Liver (tissue), 9 donors: ENCODE measurements around the gene FNDC10. TPM values are rescaled to one million over a fixed set of nuclear protein-coding genes. Genes with fewer than 3 reads are reported as not detected.

Experiments used
- DNase-seq: peaks from one replicate; pipeline ENCODE4 v3.0.0-alpha.2; 2017; ENCODE audit warnings: low spot score
- H3K27ac ChIP-seq, 2 donors: one replicate each; pipeline ENCODE4 v1.7.0; 2013; ENCODE audit warnings: inconsistent platforms in 2 of 2, low read length in 2 of 2, control low read depth in 1 of 2, low read depth in 1 of 2, mild to moderate bottlenecking in 1 of 2
- H3K27me3 ChIP-seq, 4 donors: one replicate each; pipeline versions ENCODE4 v1.6.1 to v1.7.0; 2013; ENCODE audit warnings: low read length in 3 of 4, inconsistent platforms in 1 of 4, mild to moderate bottlenecking in 1 of 4, moderate library complexity in 1 of 4; ENCODE audit not compliant: control insufficient read depth in 4 of 4, insufficient read depth in 4 of 4
- H3K36me3 ChIP-seq, 4 donors: one replicate each; pipeline versions ENCODE4 v1.6.1 to v1.7.0; 2013; ENCODE audit warnings: low read length in 3 of 4, mild to moderate bottlenecking in 3 of 4, low read depth in 1 of 4, moderate library complexity in 1 of 4; ENCODE audit not compliant: control insufficient read depth in 4 of 4, insufficient read depth in 3 of 4
- H3K4me1 ChIP-seq, 4 donors: one replicate each; pipeline versions ENCODE4 v1.6.1 to v1.7.0; 2013; ENCODE audit warnings: low read length in 3 of 4, mild to moderate bottlenecking in 3 of 4, moderate library complexity in 1 of 4; ENCODE audit not compliant: control insufficient read depth in 4 of 4, insufficient read depth in 4 of 4
- H3K4me3 ChIP-seq, 3 donors: one replicate each; pipeline versions ENCODE4 v1.6.1 to v1.7.0; 2013; ENCODE audit warnings: low read length in 3 of 3, control low read depth in 1 of 3, low read depth in 1 of 3, mild to moderate bottlenecking in 1 of 3
- H3K9ac ChIP-seq, 2 donors: one replicate each; pipeline ENCODE4 v1.7.0; 2013; ENCODE audit warnings: low read length in 2 of 2, mild to moderate bottlenecking in 2 of 2, moderate library complexity in 2 of 2, control low read depth in 1 of 2, low read depth in 1 of 2
- H3K9me3 ChIP-seq, 4 donors: one replicate each; pipeline versions ENCODE4 v1.6.1 to v1.7.0; 2013; ENCODE audit warnings: low read length in 3 of 4; ENCODE audit not compliant: control insufficient read depth in 4 of 4
- ATF3 ChIP-seq: IDR thresholded peaks from 2 replicates; pipeline ENCODE4 v1.6.1; 2016; ENCODE audit warnings: antibody characterized with exemption
- EGR1 ChIP-seq, 2 donors: IDR thresholded peaks; 2 replicates each; pipeline ENCODE4 v1.6.1; 2016 to 2018; ENCODE audit warnings: antibody characterized with exemption in 2 of 2, low read depth in 2 of 2
- FOXA1 ChIP-seq: IDR thresholded peaks from 2 replicates; pipeline ENCODE4 v1.6.1; 2016; ENCODE audit warnings: antibody characterized with exemption
- FOXA2 ChIP-seq: IDR thresholded peaks from 2 replicates; pipeline ENCODE4 v1.6.1; 2016; ENCODE audit warnings: antibody characterized with exemption
- GABPA ChIP-seq, 2 donors: IDR thresholded peaks in 1 of 2; conservative IDR thresholded peaks in 1 of 2; 2 replicates each; pipeline ENCODE4 v1.6.1; 2016; ENCODE audit warnings: antibody characterized with exemption in 2 of 2, mild to moderate bottlenecking in 1 of 2, moderate library complexity in 1 of 2
- HNF4A ChIP-seq, 2 donors: conservative IDR thresholded peaks; 2 replicates each; pipeline ENCODE4 v1.6.1; 2016; ENCODE audit warnings: antibody characterized with exemption in 2 of 2, mild to moderate bottlenecking in 2 of 2
- HNF4G ChIP-seq: IDR thresholded peaks from 2 replicates; pipeline ENCODE4 v1.6.1; 2016; ENCODE audit warnings: antibody characterized with exemption
- JUND ChIP-seq, 2 donors: IDR thresholded peaks; 2 replicates each; pipeline ENCODE4 v1.6.1; 2016; ENCODE audit warnings: antibody characterized with exemption in 2 of 2
- NR2F2 ChIP-seq: IDR thresholded peaks from 2 replicates; pipeline ENCODE4 v1.6.1; 2016; ENCODE audit warnings: antibody characterized with exemption
- RAD21 ChIP-seq, 2 donors: IDR thresholded peaks; 2 replicates each; pipeline ENCODE4 v1.6.1; 2016; ENCODE audit warnings: antibody characterized with exemption in 2 of 2, mild to moderate bottlenecking in 2 of 2
- RXRA ChIP-seq, 2 donors: IDR thresholded peaks; 2 replicates each; pipeline ENCODE4 v1.6.1; 2017 to 2018; ENCODE audit warnings: antibody characterized with exemption in 2 of 2, mild to moderate bottlenecking in 1 of 2
- SP1 ChIP-seq: IDR thresholded peaks from 2 replicates; pipeline ENCODE4 v1.6.1; 2018; ENCODE audit warnings: antibody characterized with exemption, mild to moderate bottlenecking
- TAF1 ChIP-seq: conservative IDR thresholded peaks from 2 replicates; pipeline ENCODE4 v1.6.1; 2016; ENCODE audit warnings: antibody characterized with exemption, mild to moderate bottlenecking
- YY1 ChIP-seq: IDR thresholded peaks from 2 replicates; pipeline ENCODE4 v1.6.1; 2016; ENCODE audit warnings: antibody characterized with exemption, mild to moderate bottlenecking
- WGBS: extraction: QIAGEN DNeasy Blood & Tissue Kit; methylation state at CpG from one replicate; pipeline ENCODE4 v1.1.7; 2013; 5-methylcytosine and 5-hydroxymethylcytosine counted together
- polyA plus RNA-seq, 2 donors: library from polyadenylated mRNA; stranded (reverse) in 1 of 2; unstranded in 1 of 2; fragments of 200-250 nt in 1 of 2; fragments of >200 nt in 1 of 2; fragmentation: Nextera tagmentation in 1 of 2; extraction: Ambion mirVana in 1 of 2; gene quantifications; one replicate each; pipeline versions ENCODE4 v1.2.1 to v1.2.3, GENCODE V29; 2013 to 2015
- total RNA-seq, 2 donors: library from RNA; depleted of rRNA; stranded (reverse); fragments of >200 nt; gene quantifications; one replicate each; pipeline ENCODE4 v1.2.3, GENCODE V29; 2014
- TF ChIP-seq, protein P1 (sequence below): IDR thresholded peaks from 2 replicates; pipeline ENCODE4 v1.6.1; 2016; ENCODE audit warnings: antibody characterized with exemption
- TF ChIP-seq, protein P2 (sequence below): IDR thresholded peaks from 2 replicates; pipeline ENCODE4 v1.6.1; 2016; ENCODE audit warnings: antibody characterized with exemption, mild to moderate bottlenecking
- TF ChIP-seq, protein P3 (sequence below): fragments of 150-350 bp; IDR thresholded peaks from 2 replicates; pipeline ENCODE4 v1.5.1; 2017; ENCODE audit warnings: improper control_type of control experiment, low read depth, low read length; ENCODE audit not compliant: missing input control
- TF ChIP-seq, protein P4 (sequence below): IDR thresholded peaks from 2 replicates; pipeline ENCODE4 v1.6.1; 2016; ENCODE audit warnings: antibody characterized with exemption
- donor health status: healthy.
- donor health status: healthy.
- donor health status: healthy.
- donor health status: healthy.
- donor health status: healthy.

Gene FNDC10
- total and polyA plus RNA-seq, 4 donors: 0.08 to 0.58 (median 0.25) TPM

GRCh38 chr1:1615256-1616044, 15.5 kb upstream of the FNDC10 start, which contains the start of gene MIB2:
Gene MIB2, plus strand, starts transcription at chr1:1615500. Its CDS starts 7,953 bp downstream, at chr1:1623453.
- DNase-seq: peak; percentile 97
- Histone ChIP-seq H3K9ac (peak within 1 kb of the TSS; percentile 63 to 95), H3K4me1 (peaks cover 11 to 63% (median 52%) of the 10 kb centered on the region in 4 donors), H3K27me3 (no peaks in the 10 kb centered on the region), H3K36me3 (peaks cover 0 to 6% (median 0%) of the 10 kb centered on the region in 4 donors), H3K4me3 (peak within 1 kb of the TSS; percentile 73 to 97 (median 85)), H3K9me3 (no peaks in the 10 kb centered on the region), H3K27ac (peak within 1 kb of the TSS; percentile 94 to 100)
- WGBS: under 1% methylated on average over 107 of the region's 107 CpGs
- TF ChIP-seq RXRA (IDR thresholded peaks at IDR 0.05) (no peak), JUND (IDR thresholded peaks at IDR 0.05) (no peak), RAD21 (IDR thresholded peaks at IDR 0.05) (no peak), YY1 (no peak), TAF1 (no peak), FOXA1 (no peak), NR2F2 (no peak), GABPA (IDR thresholded peaks at IDR 0.05 in 1 of 2, conservative IDR thresholded peaks at IDR 0.05 in 1 of 2) (peak in 1 of 2 donors; percentile 93), HNF4G (no peak), ATF3 (no peak), EGR1 (IDR thresholded peaks at IDR 0.05; ENCODE audit: low read depth in 2 of 2) (peak; percentile 43 to 84), HNF4A (conservative IDR thresholded peaks at IDR 0.05) (no peak), FOXA2 (no peak), SP1 (peak; percentile 35)
- TF ChIP-seq, protein P1, sequence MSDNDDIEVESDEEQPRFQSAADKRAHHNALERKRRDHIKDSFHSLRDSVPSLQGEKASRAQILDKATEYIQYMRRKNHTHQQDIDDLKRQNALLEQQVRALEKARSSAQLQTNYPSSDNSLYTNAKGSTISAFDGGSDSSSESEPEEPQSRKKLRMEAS: no peak
- TF ChIP-seq, protein P2, sequence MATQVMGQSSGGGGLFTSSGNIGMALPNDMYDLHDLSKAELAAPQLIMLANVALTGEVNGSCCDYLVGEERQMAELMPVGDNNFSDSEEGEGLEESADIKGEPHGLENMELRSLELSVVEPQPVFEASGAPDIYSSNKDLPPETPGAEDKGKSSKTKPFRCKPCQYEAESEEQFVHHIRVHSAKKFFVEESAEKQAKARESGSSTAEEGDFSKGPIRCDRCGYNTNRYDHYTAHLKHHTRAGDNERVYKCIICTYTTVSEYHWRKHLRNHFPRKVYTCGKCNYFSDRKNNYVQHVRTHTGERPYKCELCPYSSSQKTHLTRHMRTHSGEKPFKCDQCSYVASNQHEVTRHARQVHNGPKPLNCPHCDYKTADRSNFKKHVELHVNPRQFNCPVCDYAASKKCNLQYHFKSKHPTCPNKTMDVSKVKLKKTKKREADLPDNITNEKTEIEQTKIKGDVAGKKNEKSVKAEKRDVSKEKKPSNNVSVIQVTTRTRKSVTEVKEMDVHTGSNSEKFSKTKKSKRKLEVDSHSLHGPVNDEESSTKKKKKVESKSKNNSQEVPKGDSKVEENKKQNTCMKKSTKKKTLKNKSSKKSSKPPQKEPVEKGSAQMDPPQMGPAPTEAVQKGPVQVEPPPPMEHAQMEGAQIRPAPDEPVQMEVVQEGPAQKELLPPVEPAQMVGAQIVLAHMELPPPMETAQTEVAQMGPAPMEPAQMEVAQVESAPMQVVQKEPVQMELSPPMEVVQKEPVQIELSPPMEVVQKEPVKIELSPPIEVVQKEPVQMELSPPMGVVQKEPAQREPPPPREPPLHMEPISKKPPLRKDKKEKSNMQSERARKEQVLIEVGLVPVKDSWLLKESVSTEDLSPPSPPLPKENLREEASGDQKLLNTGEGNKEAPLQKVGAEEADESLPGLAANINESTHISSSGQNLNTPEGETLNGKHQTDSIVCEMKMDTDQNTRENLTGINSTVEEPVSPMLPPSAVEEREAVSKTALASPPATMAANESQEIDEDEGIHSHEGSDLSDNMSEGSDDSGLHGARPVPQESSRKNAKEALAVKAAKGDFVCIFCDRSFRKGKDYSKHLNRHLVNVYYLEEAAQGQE: no peak
- TF ChIP-seq, protein P3, sequence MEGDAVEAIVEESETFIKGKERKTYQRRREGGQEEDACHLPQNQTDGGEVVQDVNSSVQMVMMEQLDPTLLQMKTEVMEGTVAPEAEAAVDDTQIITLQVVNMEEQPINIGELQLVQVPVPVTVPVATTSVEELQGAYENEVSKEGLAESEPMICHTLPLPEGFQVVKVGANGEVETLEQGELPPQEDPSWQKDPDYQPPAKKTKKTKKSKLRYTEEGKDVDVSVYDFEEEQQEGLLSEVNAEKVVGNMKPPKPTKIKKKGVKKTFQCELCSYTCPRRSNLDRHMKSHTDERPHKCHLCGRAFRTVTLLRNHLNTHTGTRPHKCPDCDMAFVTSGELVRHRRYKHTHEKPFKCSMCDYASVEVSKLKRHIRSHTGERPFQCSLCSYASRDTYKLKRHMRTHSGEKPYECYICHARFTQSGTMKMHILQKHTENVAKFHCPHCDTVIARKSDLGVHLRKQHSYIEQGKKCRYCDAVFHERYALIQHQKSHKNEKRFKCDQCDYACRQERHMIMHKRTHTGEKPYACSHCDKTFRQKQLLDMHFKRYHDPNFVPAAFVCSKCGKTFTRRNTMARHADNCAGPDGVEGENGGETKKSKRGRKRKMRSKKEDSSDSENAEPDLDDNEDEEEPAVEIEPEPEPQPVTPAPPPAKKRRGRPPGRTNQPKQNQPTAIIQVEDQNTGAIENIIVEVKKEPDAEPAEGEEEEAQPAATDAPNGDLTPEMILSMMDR: no peak
- TF ChIP-seq, protein P4, sequence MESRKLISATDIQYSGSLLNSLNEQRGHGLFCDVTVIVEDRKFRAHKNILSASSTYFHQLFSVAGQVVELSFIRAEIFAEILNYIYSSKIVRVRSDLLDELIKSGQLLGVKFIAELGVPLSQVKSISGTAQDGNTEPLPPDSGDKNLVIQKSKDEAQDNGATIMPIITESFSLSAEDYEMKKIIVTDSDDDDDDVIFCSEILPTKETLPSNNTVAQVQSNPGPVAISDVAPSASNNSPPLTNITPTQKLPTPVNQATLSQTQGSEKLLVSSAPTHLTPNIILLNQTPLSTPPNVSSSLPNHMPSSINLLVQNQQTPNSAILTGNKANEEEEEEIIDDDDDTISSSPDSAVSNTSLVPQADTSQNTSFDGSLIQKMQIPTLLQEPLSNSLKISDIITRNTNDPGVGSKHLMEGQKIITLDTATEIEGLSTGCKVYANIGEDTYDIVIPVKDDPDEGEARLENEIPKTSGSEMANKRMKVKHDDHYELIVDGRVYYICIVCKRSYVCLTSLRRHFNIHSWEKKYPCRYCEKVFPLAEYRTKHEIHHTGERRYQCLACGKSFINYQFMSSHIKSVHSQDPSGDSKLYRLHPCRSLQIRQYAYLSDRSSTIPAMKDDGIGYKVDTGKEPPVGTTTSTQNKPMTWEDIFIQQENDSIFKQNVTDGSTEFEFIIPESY: no peak
